GM23338 (cell line): ENCODE measurements around the gene SLC25A34. TPM values are rescaled to one million over a fixed set of nuclear protein-coding genes. Genes with fewer than 3 reads are reported as not detected.

ENCODE experiments used
- ATAC-seq: fragments of 200-7000 bp; cut with Tn5 transposase; 3 replicates; pipeline ENCODE4 v1.9.1; 2020
- DNase-seq: peaks from one replicate; pipeline ENCODE4 v3.0.0-alpha.2; 2015; ENCODE audit warnings: low spot score
- H2AFZ ChIP-seq: fragments of 200-600 bp; sonication (generic); 2 replicates; pipeline ENCODE4 v1.8.0; 2016; ENCODE audit warnings: antibody characterized with exemption, mild to moderate bottlenecking, moderate library complexity
- H3F3A ChIP-seq: fragments of 200-600 bp; sonication (generic); replicated peaks from 2 replicates; pipeline ENCODE4 v1.8.0; 2017; ENCODE audit warnings: antibody characterized with exemption, mixed run types, low read depth
- H3K27ac ChIP-seq: fragments of 200-600 bp; sonication (generic); 2 replicates; pipeline ENCODE4 v1.6.1; 2016; ENCODE audit warnings: low read depth
- H3K27me3 ChIP-seq: fragments of 200-600 bp; sonication (generic); 2 replicates; pipeline ENCODE4 v1.8.0; 2016; ENCODE audit warnings: mild to moderate bottlenecking, mixed run types, moderate library complexity; ENCODE audit not compliant: insufficient read depth
- H3K36me3 ChIP-seq: fragments of 200-600 bp; sonication (generic); 2 replicates; pipeline ENCODE4 v1.8.0; 2016; ENCODE audit warnings: mild to moderate bottlenecking; ENCODE audit not compliant: insufficient read depth
- H3K4me1 ChIP-seq: fragments of 200-600 bp; sonication (generic); 2 replicates; pipeline ENCODE4 v1.8.0; 2016; ENCODE audit warnings: mild to moderate bottlenecking, moderate library complexity; ENCODE audit not compliant: insufficient read depth
- H3K4me2 ChIP-seq: fragments of 200-600 bp; sonication (generic); 2 replicates; pipeline ENCODE4 v1.7.1; 2017; ENCODE audit warnings: mixed run types
- H3K4me3 ChIP-seq: fragments of 200-600 bp; sonication (generic); 2 replicates; pipeline ENCODE4 v1.6.1; 2016; ENCODE audit warnings: mixed run types
- H3K79me2 ChIP-seq: fragments of 200-600 bp; sonication (generic); replicated peaks from 2 replicates; pipeline ENCODE4 v1.8.0; 2017; ENCODE audit warnings: mild to moderate bottlenecking; ENCODE audit not compliant: insufficient read depth
- H3K9me2 ChIP-seq: fragments of 200-600 bp; sonication (generic); 2 replicates; pipeline ENCODE4 v1.8.0; 2017; ENCODE audit not compliant: insufficient read depth
- H4K20me1 ChIP-seq: fragments of 200-600 bp; sonication (generic); replicated peaks from 2 replicates; pipeline ENCODE4 v1.8.0; 2017; ENCODE audit warnings: mild to moderate bottlenecking; ENCODE audit not compliant: insufficient read depth
- H3K27ac Mint-ChIP-seq: 2 replicates; pipeline ENCODE4 v1.8.0; 2020; ENCODE audit warnings: inconsistent platforms, mild to moderate bottlenecking, moderate library complexity, mixed read lengths
- H3K27me3 Mint-ChIP-seq: 3 replicates; pipeline ENCODE4 v1.8.0; 2022; ENCODE audit warnings: low read depth, mild to moderate bottlenecking, moderate library complexity, mixed read lengths, inconsistent platforms; ENCODE audit not compliant: insufficient read depth, poor library complexity
- H3K36me3 Mint-ChIP-seq: 3 replicates; pipeline ENCODE4 v1.8.0; 2021; ENCODE audit warnings: low read depth, mild to moderate bottlenecking, inconsistent platforms, moderate library complexity, mixed read lengths
- H3K4me1 Mint-ChIP-seq: 3 replicates; pipeline ENCODE4 v1.8.0; 2020; ENCODE audit warnings: mild to moderate bottlenecking, inconsistent platforms, mixed read lengths
- H3K4me3 Mint-ChIP-seq: 3 replicates; pipeline ENCODE4 v1.8.0; 2021; ENCODE audit warnings: moderate library complexity, mild to moderate bottlenecking, inconsistent platforms, mixed read lengths
- H3K9me3 Mint-ChIP-seq: 3 replicates; pipeline ENCODE4 v1.8.0; 2020; ENCODE audit warnings: moderate library complexity, mild to moderate bottlenecking, inconsistent platforms, mixed read lengths
- CREB1 ChIP-seq: fragments of 250-450 bp; sonication (Bioruptor Pico); IDR thresholded peaks from 2 replicates; pipeline ENCODE4 v1.5.0; 2020; ENCODE audit warnings: low read depth, mild to moderate bottlenecking, moderate library complexity
- CTCF ChIP-seq, 2 experiments: fragments of 200-600 bp in 1 of 2; sonication (generic) in 1 of 2; conservative IDR thresholded peaks; 2 replicates each; pipeline versions ENCODE4 v1.5.1 to v1.6.1; 2016 to 2017; ENCODE audit warnings: antibody characterized with exemption in 2 of 2, low read depth in 2 of 2, mild to moderate bottlenecking in 2 of 2, moderate library complexity in 1 of 2
- ETS1 ChIP-seq: IDR thresholded peaks from 2 replicates; pipeline ENCODE4 v1.6.1; 2016; ENCODE audit warnings: antibody characterized with exemption
- EZH2 ChIP-seq: fragments of 200-600 bp; sonication (generic); IDR thresholded peaks from one replicate; pipeline ENCODE4 v1.8.0; 2017; ENCODE audit warnings: antibody characterized with exemption, mild to moderate bottlenecking, low read depth; ENCODE audit not compliant: unreplicated experiment
- JUNB ChIP-seq: IDR thresholded peaks from one replicate; pipeline ENCODE4 v1.6.1; 2016; ENCODE audit warnings: antibody characterized with exemption; ENCODE audit not compliant: unreplicated experiment
- NANOG ChIP-seq: IDR thresholded peaks from 2 replicates; pipeline ENCODE4 v1.6.1; 2016; ENCODE audit warnings: antibody characterized with exemption, borderline replicate concordance
- POLR2AphosphoS5 ChIP-seq: IDR thresholded peaks from 2 replicates; pipeline ENCODE4 v1.6.1; 2016; ENCODE audit warnings: antibody characterized with exemption, low read depth
- REST ChIP-seq: IDR thresholded peaks from one replicate; pipeline ENCODE4 v1.6.1; 2018; ENCODE audit warnings: antibody characterized with exemption; ENCODE audit not compliant: unreplicated experiment
- STAT1 ChIP-seq: IDR thresholded peaks from one replicate; pipeline ENCODE4 v1.6.1; 2016; ENCODE audit warnings: antibody characterized with exemption; ENCODE audit not compliant: unreplicated experiment
- ZNF114 ChIP-seq: fragments of 250-450 bp; sonication (Bioruptor Pico); IDR thresholded peaks from 2 replicates; pipeline ENCODE4 v1.5.0; 2020; ENCODE audit warnings: mild to moderate bottlenecking, moderate library complexity
- ZNF331 ChIP-seq: fragments of 250-450 bp; sonication (Bioruptor Pico); IDR thresholded peaks from 2 replicates; pipeline ENCODE4 v1.5.0; 2020; ENCODE audit warnings: low read depth, mild to moderate bottlenecking, moderate library complexity
- polyA plus RNA-seq: library from polyadenylated mRNA; unstranded; fragments of >200 nt; fragmentation: Nextera tagmentation; extraction: Ambion mirVana; gene quantifications from 2 replicates; pipeline ENCODE4 v1.2.1, GENCODE V29; 2016
- total RNA-seq: library from RNA; depleted of rRNA; stranded (reverse); fragments of >200 nt; shearing (Covaris generic); gene quantifications from 2 replicates; pipeline ENCODE4 v1.2.3, GENCODE V29; 2014
- TF ChIP-seq, protein P1 (sequence below): fragments of 250-450 bp; sonication (Bioruptor Pico); IDR thresholded peaks from 2 replicates; pipeline ENCODE4 v1.5.0; 2020; ENCODE audit warnings: mild to moderate bottlenecking, moderate library complexity

Gene SLC25A34
- total and polyA plus RNA-seq, 2 experiments from 2014 or later, result 0.11 to 3.5 TPM

DNA sequence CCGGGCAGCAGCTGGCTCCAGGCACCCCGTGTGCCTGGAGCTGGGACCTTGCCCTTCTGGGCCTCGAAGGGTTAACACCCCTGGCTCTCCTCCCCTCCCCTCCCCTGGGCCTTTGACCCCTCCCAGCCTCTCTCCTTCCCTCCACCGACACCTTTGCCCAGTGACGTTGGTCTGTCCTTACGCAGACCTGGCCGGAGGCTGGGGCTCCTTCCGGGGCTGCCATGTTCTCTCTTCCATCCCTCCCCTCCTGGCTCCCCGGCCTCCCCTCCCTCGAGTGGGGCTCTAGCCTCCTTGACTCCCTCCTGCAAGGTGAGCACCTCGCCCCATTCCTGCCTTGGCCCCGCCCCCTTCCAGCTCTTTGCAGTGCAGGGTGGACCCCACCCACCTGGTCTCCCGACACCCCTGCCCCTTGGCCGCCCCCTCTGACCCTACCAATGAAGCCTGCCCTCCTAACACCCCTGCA lies 6.3 kb downstream of the SLC25A34 start, which contains the start of gene TMEM82:
Gene TMEM82 (plus strand): TSS at position 161 of the 463 bp plus-strand sequence. CDS start 61 bp downstream, at position 222.
- Mint-ChIP-seq H3K36me3 (no peaks in the 10 kb centered on the region), H3K27ac (no peak within 1 kb of the TSS; the same call in 1 of the 2 replicates), H3K4me1 (peaks cover 13% of the 10 kb centered on the region), H3K9me3 (no peaks in the 10 kb centered on the region), H3K4me3 (peak within 1 kb of the TSS; percentile 33), H3K27me3 (peaks cover 7% of the 10 kb centered on the region)
- peak; percentile 26 for ATAC-seq
- Histone ChIP-seq H4K20me1 (no peaks in the 10 kb centered on the region), H3K4me1 (0 out of 2 replicates have a peak, but pooled peaks cover 9% of the 10 kb centered on the region), H3K4me3 (peak within 1 kb of the TSS; percentile 30; the same call in 1 of the 2 replicates), H3K36me3 (no peaks in the 10 kb centered on the region), H3K4me2 (0 out of 2 replicates have a peak within 1 kb of the TSS, but pooled peaks have one; percentile 20), H3K27me3 (no peaks in the 10 kb centered on the region), H2AFZ (peak within 1 kb of the TSS; percentile 83; the same call in 1 of the 2 replicates), H3K27ac (no peak within 1 kb of the TSS), H3K79me2 (no peaks in the 10 kb centered on the region), H3K9me2 (no peaks in the 10 kb centered on the region), H3F3A (0 out of 2 replicates have a peak, but pooled peaks cover 5% of the 10 kb centered on the region)
- peak; percentile 57 for DNase-seq
- no peak for TF ChIP-seq STAT1
- TF ChIP-seq CTCF (conservative IDR thresholded peaks at IDR 0.05; ENCODE audit: low read depth in 2 of 2), result no peak
- TF ChIP-seq REST, result no peak
- no peak for TF ChIP-seq EZH2
- TF ChIP-seq ETS1, result no peak
- no peak for TF ChIP-seq CREB1 (CRISPR knock-in tag)
- TF ChIP-seq, protein P1, sequence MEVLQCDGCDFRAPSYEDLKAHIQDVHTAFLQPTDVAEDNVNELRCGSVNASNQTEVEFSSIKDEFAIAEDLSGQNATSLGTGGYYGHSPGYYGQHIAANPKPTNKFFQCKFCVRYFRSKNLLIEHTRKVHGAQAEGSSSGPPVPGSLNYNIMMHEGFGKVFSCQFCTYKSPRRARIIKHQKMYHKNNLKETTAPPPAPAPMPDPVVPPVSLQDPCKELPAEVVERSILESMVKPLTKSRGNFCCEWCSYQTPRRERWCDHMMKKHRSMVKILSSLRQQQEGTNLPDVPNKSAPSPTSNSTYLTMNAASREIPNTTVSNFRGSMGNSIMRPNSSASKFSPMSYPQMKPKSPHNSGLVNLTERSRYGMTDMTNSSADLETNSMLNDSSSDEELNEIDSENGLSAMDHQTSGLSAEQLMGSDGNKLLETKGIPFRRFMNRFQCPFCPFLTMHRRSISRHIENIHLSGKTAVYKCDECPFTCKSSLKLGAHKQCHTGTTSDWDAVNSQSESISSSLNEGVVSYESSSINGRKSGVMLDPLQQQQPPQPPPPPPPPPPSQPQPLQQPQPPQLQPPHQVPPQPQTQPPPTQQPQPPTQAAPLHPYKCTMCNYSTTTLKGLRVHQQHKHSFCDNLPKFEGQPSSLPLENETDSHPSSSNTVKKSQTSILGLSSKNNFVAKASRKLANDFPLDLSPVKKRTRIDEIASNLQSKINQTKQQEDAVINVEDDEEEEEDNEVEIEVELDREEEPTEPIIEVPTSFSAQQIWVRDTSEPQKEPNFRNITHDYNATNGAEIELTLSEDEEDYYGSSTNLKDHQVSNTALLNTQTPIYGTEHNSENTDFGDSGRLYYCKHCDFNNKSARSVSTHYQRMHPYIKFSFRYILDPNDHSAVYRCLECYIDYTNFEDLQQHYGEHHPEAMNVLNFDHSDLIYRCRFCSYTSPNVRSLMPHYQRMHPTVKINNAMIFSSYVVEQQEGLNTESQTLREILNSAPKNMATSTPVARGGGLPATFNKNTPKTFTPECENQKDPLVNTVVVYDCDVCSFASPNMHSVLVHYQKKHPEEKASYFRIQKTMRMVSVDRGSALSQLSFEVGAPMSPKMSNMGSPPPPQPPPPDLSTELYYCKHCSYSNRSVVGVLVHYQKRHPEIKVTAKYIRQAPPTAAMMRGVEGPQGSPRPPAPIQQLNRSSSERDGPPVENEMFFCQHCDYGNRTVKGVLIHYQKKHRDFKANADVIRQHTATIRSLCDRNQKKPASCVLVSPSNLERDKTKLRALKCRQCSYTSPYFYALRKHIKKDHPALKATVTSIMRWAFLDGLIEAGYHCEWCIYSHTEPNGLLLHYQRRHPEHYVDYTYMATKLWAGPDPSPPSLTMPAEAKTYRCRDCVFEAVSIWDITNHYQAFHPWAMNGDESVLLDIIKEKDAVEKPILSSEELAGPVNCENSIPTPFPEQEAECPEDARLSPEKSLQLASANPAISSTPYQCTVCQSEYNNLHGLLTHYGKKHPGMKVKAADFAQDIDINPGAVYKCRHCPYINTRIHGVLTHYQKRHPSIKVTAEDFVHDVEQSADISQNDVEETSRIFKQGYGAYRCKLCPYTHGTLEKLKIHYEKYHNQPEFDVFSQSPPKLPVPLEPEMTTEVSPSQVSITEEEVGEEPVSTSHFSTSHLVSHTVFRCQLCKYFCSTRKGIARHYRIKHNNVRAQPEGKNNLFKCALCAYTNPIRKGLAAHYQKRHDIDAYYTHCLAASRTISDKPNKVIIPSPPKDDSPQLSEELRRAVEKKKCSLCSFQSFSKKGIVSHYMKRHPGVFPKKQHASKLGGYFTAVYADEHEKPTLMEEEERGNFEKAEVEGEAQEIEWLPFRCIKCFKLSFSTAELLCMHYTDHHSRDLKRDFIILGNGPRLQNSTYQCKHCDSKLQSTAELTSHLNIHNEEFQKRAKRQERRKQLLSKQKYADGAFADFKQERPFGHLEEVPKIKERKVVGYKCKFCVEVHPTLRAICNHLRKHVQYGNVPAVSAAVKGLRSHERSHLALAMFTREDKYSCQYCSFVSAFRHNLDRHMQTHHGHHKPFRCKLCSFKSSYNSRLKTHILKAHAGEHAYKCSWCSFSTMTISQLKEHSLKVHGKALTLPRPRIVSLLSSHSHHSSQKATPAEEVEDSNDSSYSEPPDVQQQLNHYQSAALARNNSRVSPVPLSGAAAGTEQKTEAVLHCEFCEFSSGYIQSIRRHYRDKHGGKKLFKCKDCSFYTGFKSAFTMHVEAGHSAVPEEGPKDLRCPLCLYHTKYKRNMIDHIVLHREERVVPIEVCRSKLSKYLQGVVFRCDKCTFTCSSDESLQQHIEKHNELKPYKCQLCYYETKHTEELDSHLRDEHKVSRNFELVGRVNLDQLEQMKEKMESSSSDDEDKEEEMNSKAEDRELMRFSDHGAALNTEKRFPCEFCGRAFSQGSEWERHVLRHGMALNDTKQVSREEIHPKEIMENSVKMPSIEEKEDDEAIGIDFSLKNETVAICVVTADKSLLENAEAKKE (CRISPR knock-in tag), result no peak
- TF ChIP-seq NANOG, result no peak
- no peak for TF ChIP-seq ZNF331 (CRISPR knock-in tag)
- no peak for TF ChIP-seq JUNB
- TF ChIP-seq ZNF114 (CRISPR knock-in tag), result no peak
- no peak for TF ChIP-seq POLR2AphosphoS5
